NT2/D1 (cell line): ENCODE measurements around the gene PER1.

ENCODE experiments used
- SUZ12 ChIP-seq: IDR thresholded peaks from 2 replicates; pipeline ENCODE4 v1.6.1; 2011; ENCODE audit not compliant: insufficient read length, insufficient read depth; ENCODE audit errors: extremely low read depth
- YY1 ChIP-seq: IDR thresholded peaks from 2 replicates; pipeline ENCODE4 v1.6.1; 2011; ENCODE audit not compliant: insufficient read length, insufficient read depth
- ZNF274 ChIP-seq: IDR thresholded peaks from 2 replicates; pipeline ENCODE4 v1.6.1; 2011; ENCODE audit warnings: mild to moderate bottlenecking, low read depth, low read length

- TF ChIP-seq YY1: no peak
- TF ChIP-seq ZNF274: no peak
- no peak for TF ChIP-seq SUZ12
Observed at GRCh38 chr17:8153525-8153956, 1.3 kb upstream of the PER1 start.
